H9 (cell line): ENCODE measurements around the gene DDX11. TPM values are rescaled to one million over a fixed set of nuclear protein-coding genes. Genes with fewer than 3 reads are reported as not detected.
"Not testable (repeated sequence)": the region's sequence is repeated elsewhere in the genome, so short reads cannot be mapped to it uniquely, and the experiment has no call there.

ENCODE experiments used
- DNase-seq: peaks from one replicate; pipeline ENCODE4 v3.0.0-alpha.2; 2017
- H2AFZ ChIP-seq: one replicate; pipeline ENCODE4 v1.6.1; 2013; ENCODE audit warnings: mild to moderate bottlenecking, low read length, control low read depth, moderate library complexity
- H2AK5ac ChIP-seq: 2 replicates; pipeline ENCODE4 v1.6.1; 2013; ENCODE audit warnings: low read length, control low read depth, mixed read lengths; ENCODE audit not compliant: insufficient read length
- H2BK120ac ChIP-seq: one replicate; pipeline ENCODE4 v1.6.1; 2013; ENCODE audit warnings: low read depth, mild to moderate bottlenecking, low read length, control low read depth, inconsistent platforms; ENCODE audit not compliant: poor library complexity, severe bottlenecking
- H2BK12ac ChIP-seq: 2 replicates; pipeline ENCODE4 v1.6.1; 2013; ENCODE audit warnings: low read length, control low read depth, mixed read lengths, low read depth; ENCODE audit not compliant: insufficient read length
- H2BK15ac ChIP-seq: 2 replicates; pipeline ENCODE4 v1.6.1; 2013; ENCODE audit warnings: low read depth, low read length, control low read depth
- H2BK20ac ChIP-seq: one replicate; pipeline ENCODE4 v1.6.1; 2013; ENCODE audit warnings: low read depth, mild to moderate bottlenecking, low read length, control low read depth, inconsistent platforms; ENCODE audit not compliant: poor library complexity, severe bottlenecking
- H2BK5ac ChIP-seq: 2 replicates; pipeline ENCODE4 v1.6.1; 2013; ENCODE audit warnings: low read length, control low read depth, mixed read lengths; ENCODE audit not compliant: insufficient read length
- H3K14ac ChIP-seq: 2 replicates; pipeline ENCODE4 v1.6.1; 2013; ENCODE audit warnings: low read length, control low read depth; ENCODE audit not compliant: insufficient read depth
- H3K18ac ChIP-seq: 2 replicates; pipeline ENCODE4 v1.6.1; 2013; ENCODE audit warnings: low read depth, mild to moderate bottlenecking, mixed read lengths, low read length, control low read depth; ENCODE audit not compliant: insufficient read length
- H3K23ac ChIP-seq: 2 replicates; pipeline ENCODE4 v1.6.1; 2013; ENCODE audit warnings: low read length, control low read depth, mixed read lengths, low read depth; ENCODE audit not compliant: insufficient read length
- H3K23me2 ChIP-seq: 2 replicates; pipeline ENCODE4 v1.6.1; 2013; ENCODE audit warnings: low read depth, mild to moderate bottlenecking, mixed read lengths, low read length, control low read depth; ENCODE audit not compliant: insufficient read length, poor library complexity, severe bottlenecking
- H3K27ac ChIP-seq: 2 replicates; pipeline ENCODE4 v1.5.1; 2013; ENCODE audit warnings: low read length, control low read depth, mixed read lengths, low read depth; ENCODE audit not compliant: insufficient read length
- H3K27me3 ChIP-seq: 2 replicates; pipeline ENCODE4 v1.6.1; 2013; ENCODE audit warnings: low read length, control low read depth, inconsistent platforms; ENCODE audit not compliant: insufficient read depth
- H3K4ac ChIP-seq: 2 replicates; pipeline ENCODE4 v1.6.1; 2013; ENCODE audit warnings: low read depth, mild to moderate bottlenecking, control low read depth, inconsistent platforms, low read length, moderate library complexity
- H3K4me1 ChIP-seq: 2 replicates; pipeline ENCODE4 v1.6.1; 2013; ENCODE audit warnings: low read length, control low read depth, inconsistent platforms; ENCODE audit not compliant: insufficient read depth
- H3K4me2 ChIP-seq: 2 replicates; pipeline ENCODE4 v1.6.1; 2013; ENCODE audit warnings: low read length, control low read depth, mixed read lengths; ENCODE audit not compliant: insufficient read length, insufficient read depth
- H3K56ac ChIP-seq: 2 replicates; pipeline ENCODE4 v1.6.1; 2013; ENCODE audit warnings: low read depth, mild to moderate bottlenecking, mixed read lengths, low read length, control low read depth; ENCODE audit not compliant: insufficient read length
- H3K79me1 ChIP-seq: 2 replicates; pipeline ENCODE4 v1.6.1; 2013; ENCODE audit warnings: low read depth, mild to moderate bottlenecking, moderate library complexity, low read length, control low read depth, inconsistent platforms; ENCODE audit not compliant: insufficient read depth, poor library complexity, severe bottlenecking
- H3K79me2 ChIP-seq: 2 replicates; pipeline ENCODE4 v1.6.1; 2013; ENCODE audit warnings: low read length, control low read depth, inconsistent platforms; ENCODE audit not compliant: insufficient read depth
- H3K9ac ChIP-seq: 2 replicates; pipeline ENCODE4 v1.6.1; 2013; ENCODE audit warnings: low read length, control low read depth, mixed read lengths; ENCODE audit not compliant: insufficient read length; ENCODE audit errors: extremely low read depth
- H3K9me3 ChIP-seq: one replicate; pipeline ENCODE4 v1.6.1; 2013; ENCODE audit warnings: low read depth, low read length, inconsistent platforms; ENCODE audit not compliant: control insufficient read depth
- H3T11ph ChIP-seq: one replicate; pipeline ENCODE4 v1.6.1; 2013; ENCODE audit warnings: mild to moderate bottlenecking, low read length, control low read depth, inconsistent platforms
- H4K20me1 ChIP-seq: one replicate; pipeline ENCODE4 v1.6.1; 2013; ENCODE audit not compliant: control insufficient read depth, insufficient read length, insufficient read depth
- H4K5ac ChIP-seq: 2 replicates; pipeline ENCODE4 v1.6.1; 2013; ENCODE audit warnings: low read depth, mild to moderate bottlenecking, mixed read lengths, low read length, control low read depth; ENCODE audit not compliant: insufficient read length
- H4K8ac ChIP-seq: replicated peaks from 2 replicates; pipeline ENCODE4 v1.6.1; 2013; ENCODE audit warnings: low read length, control low read depth, mixed read lengths, low read depth; ENCODE audit not compliant: insufficient read length
- H4K91ac ChIP-seq: 2 replicates; pipeline ENCODE4 v1.6.1; 2013; ENCODE audit warnings: low read depth, mild to moderate bottlenecking, moderate library complexity, mixed read lengths, low read length, control low read depth; ENCODE audit not compliant: insufficient read length
- H3K27ac Mint-ChIP-seq, 3 experiments: 2 replicates in 2 of 3; 3 replicates in 1 of 3; pipeline ENCODE4 v1.8.0; 2020 to 2021; ENCODE audit warnings: mixed read lengths in 3 of 3, mild to moderate bottlenecking in 1 of 3, moderate library complexity in 1 of 3
- H3K27me3 Mint-ChIP-seq: 2 replicates; pipeline ENCODE4 v1.8.0; 2021; ENCODE audit warnings: low read depth, mild to moderate bottlenecking, moderate library complexity, mixed read lengths
- H3K36me3 Mint-ChIP-seq, 3 experiments: 2 replicates in 2 of 3; 3 replicates in 1 of 3; pipeline ENCODE4 v1.8.0; 2020 to 2021; ENCODE audit warnings: low read depth in 3 of 3, mixed read lengths in 3 of 3; ENCODE audit not compliant: insufficient read depth in 1 of 3
- H3K4me1 Mint-ChIP-seq, 2 experiments: 2 replicates each; pipeline ENCODE4 v1.8.0; 2020; ENCODE audit warnings: mixed read lengths in 2 of 2
- H3K4me3 Mint-ChIP-seq, 2 experiments: 2 replicates in 1 of 2; 3 replicates in 1 of 2; pipeline ENCODE4 v1.8.0; 2020 to 2021; ENCODE audit warnings: mild to moderate bottlenecking in 2 of 2, mixed read lengths in 2 of 2, moderate library complexity in 1 of 2
- H3K9me3 Mint-ChIP-seq, 2 experiments: 2 replicates in 1 of 2; 3 replicates in 1 of 2; pipeline ENCODE4 v1.8.0; 2020; ENCODE audit warnings: mild to moderate bottlenecking in 2 of 2, mixed read lengths in 2 of 2, moderate library complexity in 1 of 2
- WGBS: extraction: QIAGEN DNeasy Blood & Tissue Kit; methylation state at CpG from one replicate; pipeline ENCODE4 v1.1.7; 2013; ENCODE audit warnings: missing lambda C conversion rate, low lambda C conversion rate, mixed read lengths; ENCODE audit not compliant: insufficient read length; ENCODE audit errors: extremely low coverage; 5-methylcytosine and 5-hydroxymethylcytosine counted together
- total RNA-seq: library from RNA; stranded (reverse); gene quantifications from 2 replicates; pipeline ENCODE4 v1.2.1, GENCODE V29; 2021

DDX11 gene
- total RNA-seq, 1 experiment from 2014 or later, result 183 TPM

GRCh38 chr12:31145296-31145695 is 71.6 kb downstream of the DDX11 start:
- H3K79me2 ChIP-seq, H3T11ph ChIP-seq, H4K5ac ChIP-seq, H3K9ac ChIP-seq, H3K4me1 Mint-ChIP-seq, H2BK5ac ChIP-seq, H4K8ac ChIP-seq, H4K20me1 ChIP-seq, H3K23ac ChIP-seq, H3K36me3 Mint-ChIP-seq, DNase-seq, H2AK5ac ChIP-seq, H3K4me3 Mint-ChIP-seq, H3K9me3 ChIP-seq, H2AFZ ChIP-seq, H2BK12ac ChIP-seq, H3K4me1 ChIP-seq, H3K14ac ChIP-seq, H3K27me3 Mint-ChIP-seq, H3K79me1 ChIP-seq, H3K27me3 ChIP-seq, H3K27ac ChIP-seq, H2BK120ac ChIP-seq, H2BK15ac ChIP-seq, H3K27ac Mint-ChIP-seq, H2BK20ac ChIP-seq, H3K9me3 Mint-ChIP-seq, H4K91ac ChIP-seq, H3K23me2 ChIP-seq, H3K4me2 ChIP-seq, H3K18ac ChIP-seq, H3K4ac ChIP-seq, H3K56ac ChIP-seq: not testable (repeated sequence)
- WGBS, result no CpG with 5 or more reads among the region's 6 CpGs

- not testable (repeated sequence) for H3K27ac ChIP-seq, H3K27me3 Mint-ChIP-seq, H3K36me3 Mint-ChIP-seq, H3K27me3 ChIP-seq, H2BK15ac ChIP-seq, H3K23me2 ChIP-seq, H3K79me2 ChIP-seq, H4K5ac ChIP-seq, H3K9me3 ChIP-seq, H3K4me3 Mint-ChIP-seq, H2BK120ac ChIP-seq, H3K9me3 Mint-ChIP-seq, H3K18ac ChIP-seq, H4K8ac ChIP-seq, H2BK5ac ChIP-seq, H3K4me1 Mint-ChIP-seq, H2AK5ac ChIP-seq, H3K56ac ChIP-seq, H3K27ac Mint-ChIP-seq, H3K4me1 ChIP-seq, H2BK20ac ChIP-seq, H3K14ac ChIP-seq, H4K91ac ChIP-seq, DNase-seq, H4K20me1 ChIP-seq, H2BK12ac ChIP-seq, H3K9ac ChIP-seq, H2AFZ ChIP-seq, H3K23ac ChIP-seq, H3K4me2 ChIP-seq, H3K4ac ChIP-seq, H3T11ph ChIP-seq, H3K79me1 ChIP-seq
- no CpG with 5 or more reads among the region's 3 CpGs for WGBS
Measured at GRCh38 chr12:31147415-31147814, 73.8 kb downstream of the DDX11 start.
